Neural progenitor cell (in vitro differentiated cells): ENCODE data around the gene MUC21. TPM values are rescaled to one million over a fixed set of nuclear protein-coding genes. Genes with fewer than 3 reads are reported as not detected.

Source experiments
- DNase-seq: peaks from one replicate; pipeline ENCODE4 v3.0.0-alpha.2; 2016; ENCODE audit warnings: low spot score
- H2AFZ ChIP-seq: fragments of 200-600 bp; sonication (generic); replicated peaks from 2 replicates; pipeline ENCODE4 v1.6.1; 2016; ENCODE audit warnings: antibody characterized with exemption
- H3F3A ChIP-seq: fragments of 200-600 bp; sonication (generic); 2 replicates; pipeline ENCODE4 v1.6.1; 2016; ENCODE audit warnings: antibody characterized with exemption, low read depth
- H3K27ac ChIP-seq: fragments of 200-600 bp; sonication (generic); 2 replicates; pipeline ENCODE4 v1.5.1; 2016; ENCODE audit warnings: mild to moderate bottlenecking
- H3K27me3 ChIP-seq: fragments of 200-600 bp; sonication (generic); 2 replicates; pipeline ENCODE4 v1.6.1; 2016; ENCODE audit warnings: mild to moderate bottlenecking, moderate library complexity
- H3K36me3 ChIP-seq: fragments of 200-600 bp; sonication (generic); 2 replicates; pipeline ENCODE4 v1.5.1; 2016
- H3K4me1 ChIP-seq: fragments of 200-600 bp; sonication (generic); 2 replicates; pipeline ENCODE4 v1.6.1; 2016; ENCODE audit warnings: mixed run types
- H3K4me2 ChIP-seq: fragments of 200-600 bp; sonication (generic); 2 replicates; pipeline ENCODE4 v1.6.1; 2016
- H3K4me3 ChIP-seq: fragments of 200-600 bp; sonication (generic); 2 replicates; pipeline ENCODE4 v1.5.1; 2016
- H3K79me2 ChIP-seq: fragments of 200-600 bp; sonication (generic); 2 replicates; pipeline ENCODE4 v1.6.1; 2016; ENCODE audit warnings: low read depth
- H3K9ac ChIP-seq: fragments of 200-600 bp; sonication (generic); 2 replicates; pipeline ENCODE4 v1.6.1; 2016
- H3K9me3 ChIP-seq: fragments of 200-600 bp; sonication (generic); 2 replicates; pipeline ENCODE4 v1.5.1; 2016; ENCODE audit warnings: low read depth
- H4K20me1 ChIP-seq: fragments of 200-600 bp; sonication (generic); 2 replicates; pipeline ENCODE4 v1.6.1; 2016; ENCODE audit warnings: low read depth
- H3K27ac Mint-ChIP-seq: 3 replicates; pipeline ENCODE4 v1.8.0; 2021; ENCODE audit warnings: mixed read lengths
- H3K27me3 Mint-ChIP-seq: 2 replicates; pipeline ENCODE4 v1.8.0; 2022; ENCODE audit warnings: low read depth, mild to moderate bottlenecking, inconsistent platforms, moderate library complexity, mixed read lengths; ENCODE audit not compliant: insufficient read depth
- H3K36me3 Mint-ChIP-seq: 3 replicates; pipeline ENCODE4 v1.8.0; 2021; ENCODE audit warnings: mixed read lengths
- H3K4me1 Mint-ChIP-seq: 3 replicates; pipeline ENCODE4 v1.8.0; 2021; ENCODE audit warnings: mixed read lengths
- H3K4me3 Mint-ChIP-seq: 3 replicates; pipeline ENCODE4 v1.8.0; 2021; ENCODE audit warnings: mild to moderate bottlenecking, moderate library complexity, mixed read lengths
- H3K9me3 Mint-ChIP-seq: 3 replicates; pipeline ENCODE4 v1.8.0; 2020; ENCODE audit warnings: mixed read lengths
- CTCF ChIP-seq: fragments of 200-600 bp; sonication (generic); IDR thresholded peaks from 2 replicates; pipeline ENCODE4 v1.5.1; 2017; ENCODE audit warnings: antibody characterized with exemption, mild to moderate bottlenecking
- EZH2 ChIP-seq: fragments of 200-600 bp; sonication (generic); IDR thresholded peaks from 2 replicates; pipeline ENCODE4 v1.6.1; 2017; ENCODE audit warnings: antibody characterized with exemption, mild to moderate bottlenecking, moderate library complexity
- EZH2phosphoT487 ChIP-seq: fragments of 200-600 bp; sonication (generic); IDR thresholded peaks from 2 replicates; pipeline ENCODE4 v1.6.1; 2017; ENCODE audit warnings: antibody characterized with exemption
- total RNA-seq: library from RNA; depleted of rRNA; stranded (reverse); fragments of >200 nt; gene quantifications from 2 replicates; pipeline ENCODE4 v1.2.3, GENCODE V29; 2015; ENCODE audit warnings: low replicate concordance

Gene MUC21
- total RNA-seq, 1 donor from 2014 or later = not detected

- Histone ChIP-seq H3K27me3 (peaks cover 37% of the 10 kb centered on the region), H3K36me3 (no peaks in the 10 kb centered on the region), H3K4me2 (no peak overlapping the region), H3K9ac (no peak overlapping the region), H3F3A (peaks cover 17% of the 10 kb centered on the region), H2AFZ (no peak overlapping the region), H4K20me1 (no peaks in the 10 kb centered on the region), H3K27ac (no peak overlapping the region), H3K9me3 (no peaks in the 10 kb centered on the region), H3K4me1 (peaks cover 14% of the 10 kb centered on the region), H3K79me2 (no peaks in the 10 kb centered on the region), H3K4me3 (no peak overlapping the region)
- Mint-ChIP-seq H3K9me3 (peaks cover 16% of the 10 kb centered on the region), H3K27me3 (peaks cover 15% of the 10 kb centered on the region), H3K36me3 (no peaks in the 10 kb centered on the region), H3K4me1 (peaks cover 19% of the 10 kb centered on the region), H3K4me3 (no peak overlapping the region), H3K27ac (no peak overlapping the region)
- TF ChIP-seq EZH2phosphoT487 (no peak), EZH2 (no peak), CTCF (no peak)
- no peak for DNase-seq
Observed at GRCh38 chr6:30951907-30952469, 31.5 kb upstream of the MUC21 start.

- Histone ChIP-seq H3K36me3 (no peaks in the 10 kb centered on the region), H3K9me3 (no peaks in the 10 kb centered on the region), H3K27me3 (peaks cover 48% of the 10 kb centered on the region), H3K27ac (no peak overlapping the region), H4K20me1 (no peaks in the 10 kb centered on the region), H3K9ac (no peak overlapping the region), H3F3A (peaks cover 17% of the 10 kb centered on the region), H2AFZ (no peak overlapping the region), H3K4me1 (peaks cover 14% of the 10 kb centered on the region), H3K4me3 (peak overlapping the region; percentile 46), H3K79me2 (no peaks in the 10 kb centered on the region), H3K4me2 (peak overlapping the region; percentile 79)
- peaks cover 23% of the 10 kb centered on the region for H3K4me1 Mint-ChIP-seq
- no peak for DNase-seq
- no peak for TF ChIP-seq EZH2
- TF ChIP-seq CTCF = no peak
- TF ChIP-seq EZH2phosphoT487 = no peak
- H3K9me3 Mint-ChIP-seq = peaks cover 13% of the 10 kb centered on the region
- peaks cover 13% of the 10 kb centered on the region for H3K27me3 Mint-ChIP-seq
- H3K27ac Mint-ChIP-seq = peak overlapping the region; percentile 72
- peak overlapping the region; percentile 73 for H3K4me3 Mint-ChIP-seq
- no peaks in the 10 kb centered on the region for H3K36me3 Mint-ChIP-seq
Observed at GRCh38 chr6:30954631-30955366, 28.7 kb upstream of the MUC21 start.

- H3K27ac ChIP-seq = no peak overlapping the region
- H3K79me2 ChIP-seq = no peaks in the 10 kb centered on the region
- peak overlapping the region; percentile 43 for H2AFZ ChIP-seq
- peaks cover 14% of the 10 kb centered on the region for H3K4me1 ChIP-seq
- H3K36me3 ChIP-seq = no peaks in the 10 kb centered on the region
- H3K27ac Mint-ChIP-seq = peak overlapping the region; percentile 72
- peak; percentile 86 for DNase-seq
- peak overlapping the region; percentile 79 for H3K4me2 ChIP-seq
- no peaks in the 10 kb centered on the region for H4K20me1 ChIP-seq
- H3F3A ChIP-seq = peaks cover 17% of the 10 kb centered on the region
- H3K9ac ChIP-seq = no peak overlapping the region
- peaks cover 13% of the 10 kb centered on the region for H3K27me3 Mint-ChIP-seq
- peaks cover 13% of the 10 kb centered on the region for H3K9me3 Mint-ChIP-seq
- H3K4me3 ChIP-seq = peak overlapping the region; percentile 46
- peaks cover 48% of the 10 kb centered on the region for H3K27me3 ChIP-seq
- H3K36me3 Mint-ChIP-seq = no peaks in the 10 kb centered on the region
- H3K4me1 Mint-ChIP-seq = peaks cover 23% of the 10 kb centered on the region
- no peaks in the 10 kb centered on the region for H3K9me3 ChIP-seq
- no peak for TF ChIP-seq EZH2
- TF ChIP-seq EZH2phosphoT487 = peak; percentile 37
- peak overlapping the region; percentile 73 for H3K4me3 Mint-ChIP-seq
Observed at GRCh38 chr6:30955367-30956042, 28.0 kb upstream of the MUC21 start.
